IPS-NIHi7 (cell line): ENCODE results near the gene UBE2I.
"Not testable (repeated sequence)": the region's sequence is repeated elsewhere in the genome, so short reads cannot be mapped to it uniquely, and the experiment has no call there.

Experiments
- DNase-seq: peaks from one replicate; pipeline ENCODE4 v3.0.0; 2012; ENCODE audit warnings: mixed read lengths; ENCODE audit errors: extremely low spot score

Gene UBE2I

GRCh38 chr16:1308977-1309885 is at the start of gene UBE2I:
Gene UBE2I (plus strand): TSS chr16:1309636. CDS start chr16:1314031, 4,395 bp downstream.
- peak; percentile 93 for DNase-seq

- DNase-seq = no peak
These were observed 49.7 kb upstream of the UBE2I start for GRCh38 chr16:1259760-1260068.

- DNase-seq = no peak
These were observed 49.2 kb upstream of the UBE2I start for GRCh38 chr16:1260101-1260680.

- no peak for DNase-seq
These were observed 48.1 kb upstream of the UBE2I start for GRCh38 chr16:1261131-1261892.

GRCh38 chr16:1262210-1262845 is 47.1 kb upstream of the UBE2I start:
- DNase-seq = no peak

- DNase-seq = no peak
These were observed 46.6 kb upstream of the UBE2I start for GRCh38 chr16:1262846-1263221.

- no peak for DNase-seq
These were observed 45.7 kb upstream of the UBE2I start for GRCh38 chr16:1263591-1264344.

GRCh38 chr16:1264345-1265089 is 44.9 kb upstream of the UBE2I start:
- DNase-seq = no peak

- DNase-seq = no peak
These were observed 44.3 kb upstream of the UBE2I start for GRCh38 chr16:1265090-1265630.

GRCh38 chr16:1265826-1266225 is 43.6 kb upstream of the UBE2I start:
- no peak for DNase-seq

GRCh38 chr16:1269418-1269817 is 40.0 kb upstream of the UBE2I start:
- DNase-seq = not testable (repeated sequence)

- DNase-seq = no peak
These were observed 38.1 kb upstream of the UBE2I start for GRCh38 chr16:1271380-1271723.

- DNase-seq = not testable (repeated sequence)
These were observed 37.6 kb upstream of the UBE2I start for GRCh38 chr16:1271724-1272413.

GRCh38 chr16:1272453-1273198 is 36.8 kb upstream of the UBE2I start:
- no peak for DNase-seq

GRCh38 chr16:1273816-1274215 is 35.6 kb upstream of the UBE2I start:
- DNase-seq = no peak

- no peak for DNase-seq
These were observed 34.7 kb upstream of the UBE2I start for GRCh38 chr16:1274767-1275166.

GRCh38 chr16:1275791-1276579 is 33.5 kb upstream of the UBE2I start:
- no peak for DNase-seq

GRCh38 chr16:1276580-1276878 is 32.9 kb upstream of the UBE2I start:
- no peak for DNase-seq

GRCh38 chr16:1277151-1277598 is 32.3 kb upstream of the UBE2I start:
- DNase-seq = no peak
